ENCODE measurements around the gene OR4F15. TPM values are rescaled to one million over a fixed set of nuclear protein-coding genes. Genes with fewer than 3 reads are reported as not detected.
"Not testable (repeated sequence)": the region's sequence is repeated elsewhere in the genome, so short reads cannot be mapped to it uniquely, and the experiment has no call there.

The OR4F15 gene
- polyA plus RNA-seq, 1 of the 3 experiments (the other 2 are of a cell fraction): not detected

DNA sequence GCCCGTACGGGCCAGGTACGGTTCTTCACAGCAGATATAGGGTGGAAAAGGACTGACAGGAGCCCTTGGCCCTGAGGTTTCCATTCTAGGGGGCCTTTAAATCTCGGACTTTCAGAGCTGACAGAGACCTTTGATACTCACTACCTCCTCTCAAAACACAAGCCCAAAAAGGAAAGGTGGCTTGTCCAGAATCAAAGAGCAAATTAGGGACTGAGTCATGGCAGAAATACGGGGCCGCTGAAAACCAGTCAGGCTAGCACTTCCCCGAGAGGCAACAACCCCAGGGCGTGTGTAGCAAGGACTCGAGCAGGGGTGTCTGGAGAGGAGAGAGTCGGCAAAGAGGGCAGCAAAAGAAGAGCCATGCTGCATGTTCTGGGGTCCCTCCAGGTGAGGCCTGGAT is 33.4 kb upstream of the OR4F15 start:
- peaks cover 13% of the 10 kb centered on the region; the same call in 1 of the 2 replicates for H3K27me3 ChIP-seq (ENCODE audit: insufficient read depth)
- H3K4me3 ChIP-seq (ENCODE audit: low read depth in 2 of 2, low read length in 1 of 2); H3F3A ChIP-seq (replicated peaks; ENCODE audit: insufficient read depth); H3K4me2 ChIP-seq; H3K9ac ChIP-seq; H3K36me3 ChIP-seq (replicated peaks in 1 of 2; ENCODE audit: control insufficient read depth in 1 of 2, insufficient read depth in 2 of 2, low read length in 1 of 2); H3K27ac ChIP-seq (ENCODE audit: low read depth in 2 of 2, low read length in 1 of 2); H2AFZ ChIP-seq (ENCODE audit: low read depth); H3K79me2 ChIP-seq (ENCODE audit: insufficient read depth); H3K9me2 ChIP-seq; H4K20me1 ChIP-seq (ENCODE audit: insufficient read depth); H3K4me1 ChIP-seq (ENCODE audit: control insufficient read depth in 1 of 2, insufficient read depth in 2 of 2, low read depth in 1 of 2, low read length in 1 of 2); DNase-seq; H3K9me3 ChIP-seq; CTCF ChIA-PET; POLR2A ChIA-PET: not testable (repeated sequence)
- WGBS (ENCODE audit: low lambda C conversion rate): 37% methylated on average over 10 of the region's 10 CpGs

GRCh38 chr15:101780225-101780624 is 31.8 kb upstream of the OR4F15 start:
- H3K4me3 ChIP-seq (ENCODE audit: low read depth in 2 of 2, low read length in 1 of 2); H3K4me1 ChIP-seq (ENCODE audit: control insufficient read depth in 1 of 2, insufficient read depth in 2 of 2, low read depth in 1 of 2, low read length in 1 of 2); CTCF ChIA-PET; POLR2A ChIA-PET; H3K9me3 ChIP-seq; H2AFZ ChIP-seq (ENCODE audit: low read depth); H3K9me2 ChIP-seq; H3K9ac ChIP-seq; H3K79me2 ChIP-seq (ENCODE audit: insufficient read depth); DNase-seq; H3K4me2 ChIP-seq; H3K36me3 ChIP-seq (replicated peaks in 1 of 2; ENCODE audit: control insufficient read depth in 1 of 2, insufficient read depth in 2 of 2, low read length in 1 of 2); H4K20me1 ChIP-seq (ENCODE audit: insufficient read depth); H3K27ac ChIP-seq (ENCODE audit: low read depth in 2 of 2, low read length in 1 of 2); H3F3A ChIP-seq (replicated peaks; ENCODE audit: insufficient read depth): not testable (repeated sequence)
- H3K27me3 ChIP-seq (ENCODE audit: insufficient read depth): peaks cover 13% of the 10 kb centered on the region; the same call in 1 of the 2 replicates
- 17% methylated on average over 1 of the region's 1 CpG for WGBS (ENCODE audit: low lambda C conversion rate)

- peaks cover 4% of the 10 kb centered on the region; the same call in 1 of the 2 replicates for H3K27me3 ChIP-seq (ENCODE audit: insufficient read depth)
- H3K9ac ChIP-seq: no peak overlapping the region
- H3K4me1 ChIP-seq (ENCODE audit: control insufficient read depth in 1 of 2, insufficient read depth in 2 of 2, low read depth in 1 of 2, low read length in 1 of 2): no peaks in the 10 kb centered on the region
- CTCF ChIA-PET: no interaction called here
- H4K20me1 ChIP-seq (ENCODE audit: insufficient read depth): no peaks in the 10 kb centered on the region
- no peak for TF ChIP-seq FOXM1 (IDR thresholded peaks at IDR 0.05; ENCODE audit: low read depth)
- no peak for TF ChIP-seq JUND (IDR thresholded peaks at IDR 0.05)
- POLR2A ChIA-PET: no interaction called here
- H3K27ac ChIP-seq (ENCODE audit: low read depth in 2 of 2, low read length in 1 of 2): no peak overlapping the region
- H3K4me2 ChIP-seq: no peak overlapping the region
- DNase-seq: no peak
- no peaks in the 10 kb centered on the region for H3K36me3 ChIP-seq (replicated peaks in 1 of 2; ENCODE audit: control insufficient read depth in 1 of 2, insufficient read depth in 2 of 2, low read length in 1 of 2)
- H3K4me3 ChIP-seq (ENCODE audit: low read depth in 2 of 2, low read length in 1 of 2): no peak overlapping the region
- H3K9me3 ChIP-seq: no peaks in the 10 kb centered on the region
- H2AFZ ChIP-seq (ENCODE audit: low read depth): no peak overlapping the region
- no peaks in the 10 kb centered on the region for H3F3A ChIP-seq (replicated peaks; ENCODE audit: insufficient read depth)
- no peaks in the 10 kb centered on the region for H3K9me2 ChIP-seq
- no peaks in the 10 kb centered on the region for H3K79me2 ChIP-seq (ENCODE audit: insufficient read depth)
- WGBS (ENCODE audit: low lambda C conversion rate): 68% methylated on average over 9 of the region's 9 CpGs
Measured at GRCh38 chr15:101781928-101782327, 30.1 kb upstream of the OR4F15 start.

- no peaks in the 10 kb centered on the region for H3K9me2 ChIP-seq
- no peaks in the 10 kb centered on the region for H3K79me2 ChIP-seq (ENCODE audit: insufficient read depth)
- TF ChIP-seq FOSL2 (IDR thresholded peaks at IDR 0.05; ENCODE audit: borderline replicate concordance, low read depth) (no peak), MAX (IDR thresholded peaks at IDR 0.05; ENCODE audit: low read depth) (no peak), GABPA (IDR thresholded peaks at IDR 0.05; ENCODE audit: low read depth) (no peak), RAD21 (IDR thresholded peaks at IDR 0.05; ENCODE audit: low read length) (no peak), USF2 (IDR thresholded peaks at IDR 0.05; ENCODE audit: borderline replicate concordance, low read depth, low read length) (no peak), POLR2AphosphoS5 (IDR thresholded peaks at IDR 0.05; ENCODE audit: low read depth, low read length) (no peak), TCF12 (IDR thresholded peaks at IDR 0.05) (no peak), IRF3 (IDR thresholded peaks at IDR 0.05; ENCODE audit: low read depth, low read length) (no peak), EP300 (IDR thresholded peaks at IDR 0.05; ENCODE audit: borderline replicate concordance in 1 of 2, low read depth in 1 of 2, low read length in 1 of 2) (no peak)
- H2AFZ ChIP-seq (ENCODE audit: low read depth): no peak overlapping the region
- no peaks in the 10 kb centered on the region for H3F3A ChIP-seq (replicated peaks; ENCODE audit: insufficient read depth)
- H3K27ac ChIP-seq (ENCODE audit: low read depth in 2 of 2, low read length in 1 of 2): no peak overlapping the region
- POLR2A ChIA-PET: no interaction called here
- H3K4me1 ChIP-seq (ENCODE audit: control insufficient read depth in 1 of 2, insufficient read depth in 2 of 2, low read depth in 1 of 2, low read length in 1 of 2): no peaks in the 10 kb centered on the region
- H3K9ac ChIP-seq: no peak overlapping the region
- H3K4me3 ChIP-seq (ENCODE audit: low read depth in 2 of 2, low read length in 1 of 2): no peak overlapping the region
- no peaks in the 10 kb centered on the region for H4K20me1 ChIP-seq (ENCODE audit: insufficient read depth)
- no peaks in the 10 kb centered on the region for H3K36me3 ChIP-seq (replicated peaks in 1 of 2; ENCODE audit: control insufficient read depth in 1 of 2, insufficient read depth in 2 of 2, low read length in 1 of 2)
- 29% methylated on average over 2 of the region's 2 CpGs for WGBS (ENCODE audit: low lambda C conversion rate)
- CTCF ChIA-PET: interaction anchor here (0.6 kb wide), 1 partner anchor 43 kb away, joined by 3 read pairs; no protein-coding TSS in a partner anchor
- H3K9me3 ChIP-seq: no peaks in the 10 kb centered on the region
- no peak for DNase-seq
- H3K4me2 ChIP-seq: no peak overlapping the region
- H3K27me3 ChIP-seq (ENCODE audit: insufficient read depth): no peaks in the 10 kb centered on the region
Measured at GRCh38 chr15:101784644-101785043, 27.4 kb upstream of the OR4F15 start.

GRCh38 chr15:101786422-101786821 is 25.6 kb upstream of the OR4F15 start:
- H3K4me1 ChIP-seq (ENCODE audit: control insufficient read depth in 1 of 2, insufficient read depth in 2 of 2, low read depth in 1 of 2, low read length in 1 of 2); DNase-seq; H3K36me3 ChIP-seq (replicated peaks in 1 of 2; ENCODE audit: control insufficient read depth in 1 of 2, insufficient read depth in 2 of 2, low read length in 1 of 2); H3F3A ChIP-seq (replicated peaks; ENCODE audit: insufficient read depth); H3K9me3 ChIP-seq; H3K4me3 ChIP-seq (ENCODE audit: low read depth in 2 of 2, low read length in 1 of 2); CTCF ChIA-PET; H3K79me2 ChIP-seq (ENCODE audit: insufficient read depth); H3K9me2 ChIP-seq; H3K9ac ChIP-seq; H3K27ac ChIP-seq (ENCODE audit: low read depth in 2 of 2, low read length in 1 of 2); H2AFZ ChIP-seq (ENCODE audit: low read depth); POLR2A ChIA-PET; H3K27me3 ChIP-seq (ENCODE audit: insufficient read depth); H3K4me2 ChIP-seq; H4K20me1 ChIP-seq (ENCODE audit: insufficient read depth): not testable (repeated sequence)
- 32% methylated on average over 2 of the region's 2 CpGs for WGBS (ENCODE audit: low lambda C conversion rate)
